IMR-90 (cell line): ENCODE measurements around the gene NPEPPS. TPM values are rescaled to one million over a fixed set of nuclear protein-coding genes. Genes with fewer than 3 reads are reported as not detected.
"Not testable (repeated sequence)": the region's sequence is repeated elsewhere in the genome, so short reads cannot be mapped to it uniquely, and the experiment has no call there.

Source experiments
- ATAC-seq: fragments of 200-7000 bp; cut with Tn5 transposase; 2 replicates; pipeline ENCODE4 v1.9.1; 2020; ENCODE audit warnings: low read depth, mild to moderate bottlenecking, moderate library complexity
- BruUV-seq: library from RNA; stranded (reverse); fragments of 400-500 nt; replicated peaks from 2 replicates; lab custom pipeline; 2021; lab: Mats Ljungman, UMichigan
- CTCF ChIA-PET: fragments of 300-600 bp; formaldehyde crosslinking; extraction: SDS; loops from one replicate; lab custom pipeline; 2021; ENCODE audit warnings: antibody characterized with exemption; lab: Yijun Ruan, JAX
- POLR2A ChIA-PET: fragments of 300-600 bp; sonication (Branson Sonifier 250); formaldehyde crosslinking; loops from one replicate; lab custom pipeline; 2022; ENCODE audit warnings: antibody characterized with exemption; ENCODE audit not compliant: unreplicated experiment; lab: Charles Lee
- DNase-seq: peaks from one replicate; pipeline ENCODE4 v3.0.0; 2013
- H2AFZ ChIP-seq: replicated peaks from 2 replicates; pipeline ENCODE3; 2013; ENCODE audit warnings: low read length, mild to moderate bottlenecking; ENCODE audit not compliant: poor library complexity
- H2AK5ac ChIP-seq: 2 replicates; pipeline ENCODE4 v1.6.1; 2013; ENCODE audit warnings: low read depth, low read length, inconsistent platforms
- H2AK9ac ChIP-seq: replicated peaks from 2 replicates; pipeline ENCODE3; 2013; ENCODE audit warnings: mild to moderate bottlenecking, low read depth, low read length, moderate library complexity; ENCODE audit not compliant: poor library complexity
- H2BK120ac ChIP-seq: 2 replicates; pipeline ENCODE4 v1.6.1; 2013; ENCODE audit warnings: low read depth, low read length, inconsistent platforms
- H2BK15ac ChIP-seq: 3 replicates; pipeline ENCODE4 v1.6.1; 2013; ENCODE audit warnings: low read depth, low read length, inconsistent platforms
- H2BK20ac ChIP-seq: 2 replicates; pipeline ENCODE4 v1.6.1; 2013; ENCODE audit warnings: low read depth, mild to moderate bottlenecking, inconsistent platforms, low read length, moderate library complexity
- H2BK5ac ChIP-seq: 2 replicates; pipeline ENCODE4 v1.6.1; 2013; ENCODE audit warnings: mild to moderate bottlenecking, low read depth, low read length, inconsistent platforms; ENCODE audit not compliant: poor library complexity, severe bottlenecking
- H3K14ac ChIP-seq: replicated peaks from 2 replicates; pipeline ENCODE4 v1.6.1; 2013; ENCODE audit warnings: low read depth, low read length, inconsistent platforms
- H3K18ac ChIP-seq: 2 replicates; pipeline ENCODE4 v1.6.1; 2013; ENCODE audit warnings: low read depth, low read length, control low read depth
- H3K23ac ChIP-seq: 2 replicates; pipeline ENCODE4 v1.6.1; 2013; ENCODE audit warnings: low read depth, low read length, inconsistent platforms
- H3K27ac ChIP-seq: 2 replicates; pipeline ENCODE4 v1.5.1; 2013; ENCODE audit warnings: mild to moderate bottlenecking, control low read depth, low read length; ENCODE audit not compliant: insufficient read depth
- H3K27me3 ChIP-seq: 2 replicates; pipeline ENCODE4 v1.6.1; 2013; ENCODE audit warnings: low read length; ENCODE audit not compliant: control insufficient read depth, insufficient read depth
- H3K36me3 ChIP-seq: 2 replicates; pipeline ENCODE4 v1.6.1; 2013; ENCODE audit warnings: low read length, mixed read lengths; ENCODE audit not compliant: control insufficient read depth, insufficient read depth
- H3K4ac ChIP-seq: 2 replicates; pipeline ENCODE4 v1.6.1; 2013; ENCODE audit warnings: low read depth, low read length, inconsistent platforms
- H3K4me1 ChIP-seq: 2 replicates; pipeline ENCODE4 v1.6.1; 2013; ENCODE audit warnings: low read length, mixed read lengths; ENCODE audit not compliant: control insufficient read depth, insufficient read depth
- H3K4me2 ChIP-seq: 2 replicates; pipeline ENCODE4 v1.6.1; 2013; ENCODE audit warnings: low read depth, mild to moderate bottlenecking, control low read depth, low read length, moderate library complexity
- H3K4me3 ChIP-seq: 2 replicates; pipeline ENCODE4 v1.5.1; 2013; ENCODE audit warnings: low read depth, mild to moderate bottlenecking, control low read depth, low read length, moderate library complexity; ENCODE audit not compliant: insufficient read depth
- H3K56ac ChIP-seq: 2 replicates; pipeline ENCODE4 v1.6.1; 2013; ENCODE audit warnings: low read length, inconsistent platforms; ENCODE audit not compliant: insufficient read depth; ENCODE audit errors: extremely low read depth
- H3K79me1 ChIP-seq, 2 experiments: 2 replicates each; pipeline ENCODE4 v1.6.1; 2013; ENCODE audit warnings: low read length in 2 of 2, inconsistent platforms in 1 of 2, low read depth in 1 of 2
- H3K9ac ChIP-seq: 2 replicates; pipeline ENCODE4 v1.6.1; 2013; ENCODE audit warnings: low read depth, low read length, control low read depth
- H3K9me1 ChIP-seq: 2 replicates; pipeline ENCODE4 v1.6.1; 2013; ENCODE audit warnings: low read length, inconsistent platforms; ENCODE audit not compliant: insufficient read depth
- H3K9me3 ChIP-seq: 2 replicates; pipeline ENCODE4 v1.6.1; 2013; ENCODE audit warnings: low read length; ENCODE audit not compliant: control insufficient read depth, insufficient read depth
- H4K20me1 ChIP-seq: 2 replicates; pipeline ENCODE4 v1.6.1; 2013; ENCODE audit warnings: low read length, inconsistent platforms; ENCODE audit not compliant: insufficient read depth
- H4K5ac ChIP-seq: 2 replicates; pipeline ENCODE4 v1.6.1; 2013; ENCODE audit warnings: mild to moderate bottlenecking, low read depth, low read length, control low read depth
- H4K8ac ChIP-seq, 2 experiments: 2 replicates each; pipeline ENCODE4 v1.6.1; 2013; ENCODE audit warnings: low read depth in 2 of 2, low read length in 2 of 2, control low read depth in 1 of 2, inconsistent platforms in 1 of 2
- H4K91ac ChIP-seq: 2 replicates; pipeline ENCODE4 v1.6.1; 2013; ENCODE audit warnings: low read depth, low read length, inconsistent platforms; ENCODE audit not compliant: insufficient read depth
- WGBS, 2 experiments: methylation state at CpG; one replicate each; pipeline versions ENCODE4 v1.1.5 to v1.1.7; 2013; ENCODE audit warnings: missing lambda C conversion rate in 2 of 2; ENCODE audit not compliant: insufficient read length in 1 of 2; ENCODE audit errors: extremely low coverage in 2 of 2; 5-methylcytosine and 5-hydroxymethylcytosine counted together
- dilution Hi-C: fragments of 300-500 bp; cut with HindIII; formaldehyde crosslinking; loops from one replicate; pipeline ENCODE4 v1.14.3; 2018; ENCODE audit warnings: low sequenced_read_pairs; ENCODE audit not compliant: unreplicated experiment
- in situ Hi-C: fragments of 300-500 bp; cut with MboI; formaldehyde crosslinking; loops from 3 replicates; pipeline ENCODE4 v1.14.3; 2019; ENCODE audit warnings: low sequenced_read_pairs, inconsistent platforms, mixed read lengths
- intact Hi-C: fragments of 100-400 bp; cut with micrococcal nuclease; formaldehyde crosslinking; loops from 2 replicates; pipeline ENCODE4 v1.10.0; 2022
- polyA plus RNA-seq, 3 experiments: library from polyadenylated mRNA; depleted of rRNA; stranded (reverse); fragments of >200 nt; gene quantifications; 2 replicates each; pipeline ENCODE4 v1.2.3, GENCODE V29; 2012; ENCODE audit warnings: low replicate concordance in 1 of 3
- total RNA-seq: library from RNA; depleted of rRNA; stranded (reverse); fragments of >200 nt; gene quantifications from 2 replicates; pipeline ENCODE4 v1.2.3, GENCODE V29; 2012

NPEPPS gene
- total and polyA plus RNA-seq, 2 of the 4 experiments (the other 2 are of a cell fraction), result 54.1 to 64.6 TPM

GRCh38 chr17:47499494-47499893 is 31.4 kb upstream of the NPEPPS start:
- H4K8ac ChIP-seq, H3K4me2 ChIP-seq, H4K5ac ChIP-seq, H2BK5ac ChIP-seq, H2AK9ac ChIP-seq, H2BK120ac ChIP-seq, H3K9me3 ChIP-seq, H3K4me3 ChIP-seq, H3K79me1 ChIP-seq, H3K9ac ChIP-seq, ATAC-seq, H2AK5ac ChIP-seq, BruUV-seq, CTCF ChIA-PET, H3K56ac ChIP-seq, H2BK20ac ChIP-seq, H4K91ac ChIP-seq, H3K4ac ChIP-seq, DNase-seq, H3K4me1 ChIP-seq, intact Hi-C loops, H4K20me1 ChIP-seq, H3K9me1 ChIP-seq, H3K27me3 ChIP-seq, H3K14ac ChIP-seq, H3K36me3 ChIP-seq, POLR2A ChIA-PET, H3K23ac ChIP-seq, H2AFZ ChIP-seq, H2BK15ac ChIP-seq, H3K18ac ChIP-seq, dilution Hi-C loops, H3K27ac ChIP-seq: not testable (repeated sequence)
- in situ Hi-C loops, result loop anchor here (10.0 kb wide), 1 partner anchor 115 kb away; no protein-coding TSS in a partner anchor
- WGBS, 2 experiments, result no CpG with 5 or more reads among the region's 4 CpGs
